HG03378 (cell line): Measurements from ENCODE around the gene LUC7L2.
"Not testable (repeated sequence)": the region's sequence is repeated elsewhere in the genome, so short reads cannot be mapped to it uniquely, and the experiment has no call there.

Experiments used
- ATAC-seq: cut with Tn5 transposase; IDR thresholded peaks from one replicate; pipeline ENCODE4 v1.9.1; 2021; ENCODE audit warnings: mild to moderate bottlenecking, moderate library complexity; ENCODE audit not compliant: unreplicated experiment

Gene LUC7L2

GRCh38 chr7:139394540-139394939, 34.8 kb downstream of the LUC7L2 start:
- ATAC-seq = no peak

- ATAC-seq = no peak
Observed at GRCh38 chr7:139396323-139396951, 36.7 kb downstream of the LUC7L2 start.

GRCh38 chr7:139397192-139397591, 37.5 kb downstream of the LUC7L2 start:
- no peak for ATAC-seq

- ATAC-seq = no peak
Observed at GRCh38 chr7:139403601-139404000, 43.9 kb downstream of the LUC7L2 start.

- no peak for ATAC-seq
Observed at GRCh38 chr7:139407555-139407954, 47.9 kb downstream of the LUC7L2 start.

GRCh38 chr7:139414743-139415402, 55.2 kb downstream of the LUC7L2 start:
- not testable (repeated sequence) for ATAC-seq

- no peak for ATAC-seq
Observed at GRCh38 chr7:139416405-139416804, 56.7 kb downstream of the LUC7L2 start.

GRCh38 chr7:139417478-139417877, 57.8 kb downstream of the LUC7L2 start:
- ATAC-seq = no peak

- ATAC-seq = no peak
Observed at GRCh38 chr7:139421123-139421522, 61.4 kb downstream of the LUC7L2 start.

- no peak for ATAC-seq
Observed at GRCh38 chr7:139422126-139422525, 62.4 kb downstream of the LUC7L2 start.

- ATAC-seq = no peak
Observed at GRCh38 chr7:139423091-139423490, 63.4 kb downstream of the LUC7L2 start.

GRCh38 chr7:139424004-139424403, 64.3 kb downstream of the LUC7L2 start:
- no peak for ATAC-seq

GRCh38 chr7:139425701-139426100, 66.0 kb downstream of the LUC7L2 start:
- ATAC-seq = not testable (repeated sequence)

- ATAC-seq = no peak
Observed at GRCh38 chr7:139426258-139427028, 66.7 kb downstream of the LUC7L2 start.

- no peak for ATAC-seq
Observed at GRCh38 chr7:139427029-139427420, 67.3 kb downstream of the LUC7L2 start.

- ATAC-seq = no peak
Observed at GRCh38 chr7:139427788-139428187, 68.1 kb downstream of the LUC7L2 start.

GRCh38 chr7:139429735-139430134, 70.0 kb downstream of the LUC7L2 start:
- ATAC-seq = not testable (repeated sequence)

- no peak for ATAC-seq
Observed at GRCh38 chr7:139430443-139430842, 70.7 kb downstream of the LUC7L2 start.

- no peak for ATAC-seq
Observed at GRCh38 chr7:139431010-139431409, 71.3 kb downstream of the LUC7L2 start.

- no peak for ATAC-seq
Observed at GRCh38 chr7:139431459-139431858, 71.8 kb downstream of the LUC7L2 start.

GRCh38 chr7:139436806-139437205, 77.1 kb downstream of the LUC7L2 start:
- no peak for ATAC-seq

GRCh38 chr7:139439375-139439774, 79.7 kb downstream of the LUC7L2 start:
- ATAC-seq = no peak
